ENCODE measurements around the gene ZNF433. TPM values are rescaled to one million over a fixed set of nuclear protein-coding genes. Genes with fewer than 3 reads are reported as not detected.
"Not testable (repeated sequence)": the region's sequence is repeated elsewhere in the genome, so short reads cannot be mapped to it uniquely, and the experiment has no call there.

The ZNF433 gene
- total RNA-seq, 1 experiment from 2014 or later = 15.7 TPM

DNA sequence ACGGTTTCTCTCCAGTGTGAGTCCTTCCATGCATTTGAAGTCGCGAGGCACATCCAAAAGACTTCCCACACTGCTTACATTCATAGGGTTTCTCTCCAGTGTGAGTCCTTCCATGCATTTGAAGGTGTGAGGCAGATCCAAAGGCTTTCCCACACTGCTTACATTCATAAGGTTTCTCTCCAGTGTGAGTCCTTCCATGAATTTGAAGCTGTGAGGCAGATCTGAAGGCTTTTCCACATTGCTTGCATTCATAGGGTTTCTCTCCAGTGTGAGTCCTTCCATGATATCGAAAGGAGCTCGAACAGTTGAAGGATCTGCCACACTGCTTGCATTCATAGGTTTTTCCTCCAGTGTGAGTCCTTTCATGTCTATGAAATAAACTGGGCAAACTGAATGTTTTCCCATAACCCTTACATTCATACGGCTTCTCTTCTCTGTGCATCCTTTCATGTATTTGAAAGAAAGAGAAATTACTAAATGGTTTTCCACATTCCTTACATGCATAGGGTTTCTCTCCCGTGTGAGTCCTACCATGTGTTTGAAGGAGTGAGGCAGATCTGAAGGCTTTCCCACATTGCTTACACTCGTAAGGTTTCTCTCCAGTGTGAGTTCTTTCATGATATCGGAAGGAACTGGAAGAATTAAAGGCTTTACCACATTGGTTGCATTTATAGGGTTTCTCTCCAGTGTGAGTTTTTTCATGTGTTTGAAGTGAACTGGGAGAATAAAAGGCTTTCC lies 20.3 kb downstream of the ZNF433 start:
- H3K4me3 ChIP-seq = no peak overlapping the region
- no peaks in the 10 kb centered on the region for H3K27me3 ChIP-seq
- peaks cover 78% of the 10 kb centered on the region for H3K36me3 ChIP-seq
- DNase-seq = no peak
- peaks cover 84% of the 10 kb centered on the region for H3K9me3 ChIP-seq

GRCh38 chr19:12000152-12000981 lies 35.1 kb downstream of the ZNF433 start:
- Histone ChIP-seq H3K4me3 (no peak overlapping the region), H3K36me3 (peaks cover 41% of the 10 kb centered on the region), H3K9me3 (peaks cover 38% of the 10 kb centered on the region), H3K27me3 (no peaks in the 10 kb centered on the region)
- DNase-seq = no peak

DNA sequence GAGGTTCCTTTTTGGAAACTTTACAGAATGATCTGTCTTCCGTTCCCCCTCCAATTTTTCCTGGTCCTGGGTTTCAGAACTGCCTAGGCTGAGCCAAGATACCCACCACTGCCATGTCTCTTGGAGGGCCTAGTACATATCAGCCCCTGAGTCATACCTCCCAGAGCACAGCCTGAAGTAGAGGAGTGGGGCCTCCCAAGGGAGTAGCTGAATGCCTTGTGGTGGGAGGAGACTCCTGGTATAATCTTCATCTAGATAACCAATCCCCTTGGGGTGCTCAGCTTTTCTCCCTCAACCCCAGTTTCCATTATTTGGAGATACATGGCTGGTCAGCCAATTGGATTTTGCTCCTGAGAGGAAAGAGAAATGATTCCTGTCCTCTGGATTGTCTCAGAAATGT lies 40.3 kb downstream of the ZNF433 start:
- Histone ChIP-seq H3K4me3 (no peak overlapping the region), H3K9me3 (peaks cover 38% of the 10 kb centered on the region), H3K27me3 (no peaks in the 10 kb centered on the region), H3K36me3 (peaks cover 43% of the 10 kb centered on the region)
- DNase-seq = peak; percentile 8

GRCh38 chr19:11991921-11992320 lies 43.6 kb downstream of the ZNF433 start:
- H3K4me3 ChIP-seq, DNase-seq, H3K27me3 ChIP-seq: not testable (repeated sequence)
- H3K9me3 ChIP-seq = peaks cover 25% of the 10 kb centered on the region
- H3K36me3 ChIP-seq = peaks cover 36% of the 10 kb centered on the region

GRCh38 chr19:11989112-11989456 lies 46.4 kb downstream of the ZNF433 start:
- Histone ChIP-seq H3K36me3 (peaks cover 30% of the 10 kb centered on the region), H3K9me3 (peaks cover 17% of the 10 kb centered on the region), H3K4me3 (peak overlapping the region; percentile 93), H3K27me3 (no peaks in the 10 kb centered on the region)
- DNase-seq = no peak

DNA sequence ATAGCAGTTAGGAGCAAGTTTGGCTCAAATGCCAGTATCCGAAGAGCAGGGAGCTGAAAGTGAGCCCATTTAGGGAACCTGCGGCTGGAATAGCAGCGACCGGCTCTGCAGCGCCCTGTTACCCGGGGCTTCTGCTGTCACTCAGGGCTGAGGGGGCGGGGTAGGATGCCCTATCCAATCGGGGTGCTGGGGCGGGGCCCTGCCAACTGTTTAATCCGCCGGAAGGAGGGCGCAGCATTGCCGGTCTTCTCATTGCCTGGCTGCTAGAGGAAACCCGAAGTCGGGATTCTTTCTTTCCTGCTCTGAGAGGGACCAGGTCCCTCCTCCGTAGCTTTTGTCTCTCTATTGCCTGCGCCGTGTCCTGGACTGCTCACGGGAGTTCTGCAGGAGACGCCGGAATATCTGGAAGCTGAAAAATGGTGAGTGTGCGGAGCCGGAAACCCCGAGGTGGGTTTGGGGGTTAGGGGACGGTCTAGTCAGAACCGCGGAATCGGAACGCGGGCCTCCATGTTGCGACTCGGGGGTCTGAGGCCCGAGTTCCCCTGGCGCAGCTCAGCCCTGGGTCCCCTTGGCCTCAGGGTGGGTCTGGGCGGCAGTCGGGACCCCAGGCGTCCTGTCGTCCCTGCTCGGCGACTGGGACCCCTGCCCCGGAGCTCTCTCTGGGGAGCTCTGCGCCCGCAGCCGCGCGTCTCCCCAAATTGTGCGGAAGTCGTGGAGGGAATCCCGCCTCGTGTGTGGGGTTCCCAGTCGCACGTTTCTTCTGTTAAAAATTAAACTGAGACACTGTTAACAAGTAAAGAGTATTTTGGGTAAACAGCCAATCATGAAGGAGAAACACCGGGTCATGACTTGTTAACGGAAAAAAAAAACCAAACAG lies 47.8 kb downstream of the ZNF433 start:
- H3K27me3 ChIP-seq = no peaks in the 10 kb centered on the region
- peaks cover 23% of the 10 kb centered on the region for H3K36me3 ChIP-seq

DNA sequence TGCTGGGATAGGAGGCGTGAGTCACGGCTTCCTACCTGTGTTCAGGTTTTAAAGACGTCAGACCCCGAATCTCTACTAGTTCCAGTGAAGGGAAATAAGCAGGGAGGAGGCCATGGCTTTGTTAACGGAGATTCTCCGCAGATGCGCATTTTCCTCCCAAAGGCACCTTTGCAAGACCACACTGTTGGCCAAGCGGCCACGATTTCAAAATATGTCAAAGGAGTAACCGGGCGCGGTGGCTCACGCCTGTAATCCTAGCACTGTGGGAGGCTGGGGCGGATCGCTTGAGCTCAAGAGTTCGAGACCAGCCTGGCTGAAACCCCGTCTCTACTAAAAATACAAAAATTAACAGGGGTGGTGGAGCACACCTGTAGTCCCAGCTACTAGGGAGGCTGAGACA lies 48.7 kb downstream of the ZNF433 start:
- no peak for DNase-seq
- no peak overlapping the region; the same call in 1 of the 2 replicates for H3K4me3 ChIP-seq
- H3K27me3 ChIP-seq = no peaks in the 10 kb centered on the region
- H3K36me3 ChIP-seq = peaks cover 19% of the 10 kb centered on the region
- H3K9me3 ChIP-seq = peaks cover 27% of the 10 kb centered on the region

More for the DNA sequence above, 47.8 kb downstream of the ZNF433 start:
- Histone ChIP-seq H3K4me3 (peak overlapping the region; percentile 93), H3K9me3 (peaks cover 22% of the 10 kb centered on the region)
- DNase-seq = peak; percentile 100

- Histone ChIP-seq H3K27me3 (no peaks in the 10 kb centered on the region), H3K4me3 (no peak overlapping the region), H3K9me3 (peaks cover 44% of the 10 kb centered on the region), H3K36me3 (peaks cover 7% of the 10 kb centered on the region)
- DNase-seq = no peak
Observed at GRCh38 chr19:11984986-11985385, 50.5 kb downstream of the ZNF433 start.

GRCh38 chr19:11982526-11982925 lies 53.0 kb downstream of the ZNF433 start:
- Histone ChIP-seq H3K27me3 (no peaks in the 10 kb centered on the region), H3K36me3 (no peaks in the 10 kb centered on the region), H3K4me3 (no peak overlapping the region), H3K9me3 (peaks cover 64% of the 10 kb centered on the region)
- peak; percentile 57 for DNase-seq

DNA sequence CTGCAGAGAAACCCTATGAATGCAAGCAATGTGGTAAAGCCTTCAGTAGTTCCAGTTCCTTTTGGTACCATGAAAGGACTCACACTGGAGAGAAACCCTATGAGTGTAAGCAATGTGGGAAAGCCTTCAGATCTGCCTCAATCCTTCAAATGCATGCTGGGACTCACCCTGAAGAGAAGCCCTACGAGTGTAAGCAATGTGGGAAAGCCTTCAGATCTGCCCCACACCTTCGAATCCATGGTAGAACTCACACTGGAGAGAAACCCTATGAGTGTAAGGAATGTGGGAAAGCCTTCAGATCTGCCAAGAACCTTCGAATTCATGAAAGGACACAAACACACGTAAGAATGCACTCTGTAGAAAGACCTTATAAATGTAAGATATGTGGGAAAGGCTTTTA lies 56.0 kb downstream of the ZNF433 start:
- peaks cover 80% of the 10 kb centered on the region for H3K9me3 ChIP-seq
- no peaks in the 10 kb centered on the region for H3K36me3 ChIP-seq
- no peak overlapping the region for H3K4me3 ChIP-seq
- DNase-seq = no peak
- no peaks in the 10 kb centered on the region for H3K27me3 ChIP-seq

GRCh38 chr19:11978492-11979100 lies 56.9 kb downstream of the ZNF433 start:
- Histone ChIP-seq H3K36me3 (no peaks in the 10 kb centered on the region), H3K27me3 (no peaks in the 10 kb centered on the region), H3K4me3 (no peak overlapping the region), H3K9me3 (peaks cover 78% of the 10 kb centered on the region)
- DNase-seq = no peak

- DNase-seq = no peak
- H3K27me3 ChIP-seq = no peaks in the 10 kb centered on the region; the same call in 1 of the 2 replicates
- no peak overlapping the region for H3K4me3 ChIP-seq
- no peaks in the 10 kb centered on the region for H3K36me3 ChIP-seq
- H3K9me3 ChIP-seq = peaks cover 44% of the 10 kb centered on the region
Observed at GRCh38 chr19:11973019-11973810, 62.3 kb downstream of the ZNF433 start.

DNA sequence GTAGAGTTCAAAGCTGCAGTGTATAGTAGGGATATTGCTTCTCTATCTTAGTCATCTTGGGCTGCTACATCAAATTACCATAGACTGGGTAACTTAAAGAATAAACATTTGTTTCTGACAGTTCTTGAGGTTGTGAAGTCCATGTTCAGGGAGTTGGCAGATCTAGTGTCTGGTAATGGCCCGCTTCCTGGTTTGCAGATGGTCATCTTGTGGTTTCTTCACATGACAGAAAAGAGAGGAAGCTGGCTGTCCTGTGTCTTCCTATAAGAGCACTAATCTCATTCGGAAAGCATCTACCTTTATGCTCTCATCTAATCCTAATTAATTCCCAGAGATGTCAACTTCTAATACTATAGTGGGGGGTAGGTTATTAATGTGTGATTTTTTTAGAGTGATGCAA lies 64.4 kb downstream of the ZNF433 start:
- no peak for DNase-seq
- H3K9me3 ChIP-seq = peaks cover 34% of the 10 kb centered on the region
- H3K27me3 ChIP-seq = no peaks in the 10 kb centered on the region; the same call in 1 of the 2 replicates
- no peaks in the 10 kb centered on the region for H3K36me3 ChIP-seq
- H3K4me3 ChIP-seq = no peak overlapping the region

DNA sequence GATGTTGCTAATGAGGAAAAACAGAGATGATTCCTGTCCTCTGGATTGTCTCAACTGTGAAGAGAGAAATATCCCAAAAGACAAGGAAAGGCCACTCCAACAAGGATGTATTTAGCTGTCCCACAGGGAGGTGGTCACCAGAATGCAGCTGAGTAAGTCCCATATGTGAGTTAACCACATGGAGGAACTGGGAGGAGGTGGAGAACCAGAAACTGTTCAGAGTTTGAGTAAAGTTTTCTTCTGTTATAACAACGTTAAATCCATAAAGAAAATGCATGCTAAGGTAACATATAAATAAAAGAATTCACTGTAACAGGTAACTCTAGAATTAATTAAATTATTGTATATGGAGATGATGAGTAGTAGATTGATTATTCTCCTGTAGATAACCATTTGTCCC lies 65.3 kb downstream of the ZNF433 start:
- DNase-seq = no peak
- H3K9me3 ChIP-seq = peaks cover 29% of the 10 kb centered on the region
- H3K27me3 ChIP-seq = no peaks in the 10 kb centered on the region; the same call in none of the 2 replicates
- no peak overlapping the region for H3K4me3 ChIP-seq
- H3K36me3 ChIP-seq = no peaks in the 10 kb centered on the region

GRCh38 chr19:11964858-11965645 lies 70.4 kb downstream of the ZNF433 start, which contains the start of gene ZNF763:
Gene ZNF763, plus strand, starts transcription at chr19:11965040. Its CDS starts 169 bp downstream, at chr19:11965209.
- Histone ChIP-seq H3K9me3 (peaks cover 32% of the 10 kb centered on the region), H3K27me3 (no peaks in the 10 kb centered on the region; the same call in none of the 2 replicates), H3K4me3 (no peak within 1 kb of the TSS), H3K36me3 (no peaks in the 10 kb centered on the region)
- peak; percentile 14 for DNase-seq

Measured in MG63 (cell line).